WTC11 (cell line): Measurements from ENCODE around the gene TMEM186. TPM values are rescaled to one million over a fixed set of nuclear protein-coding genes. Genes with fewer than 3 reads are reported as not detected.

ENCODE experiments used
- ATAC-seq: fragments of 200-7000 bp; cut with Tn5 transposase; 2 replicates; pipeline ENCODE4 v1.10.0; 2021; ENCODE audit warnings: mild to moderate bottlenecking, moderate library complexity
- CTCF ChIA-PET: fragments of 300-600 bp; sonication (Branson Sonifier 250); formaldehyde crosslinking; loops from one replicate; lab custom pipeline; 2021; ENCODE audit warnings: antibody characterized with exemption; lab: Charles Lee
- POLR2A ChIA-PET: fragments of 350-600 bp; sonication (Branson Sonifier 250); formaldehyde crosslinking; loops from one replicate; lab custom pipeline; 2021; ENCODE audit warnings: antibody characterized with exemption; lab: Charles Lee
- DNase-seq: peaks from one replicate; pipeline ENCODE4 v3.0.0; 2021; ENCODE audit warnings: low spot score
- H3K27ac Mint-ChIP-seq: 2 replicates; pipeline ENCODE4 v1.8.0; 2021; ENCODE audit warnings: mixed read lengths
- H3K27me3 Mint-ChIP-seq: 2 replicates; pipeline ENCODE4 v1.8.0; 2021; ENCODE audit warnings: low read depth, mild to moderate bottlenecking, moderate library complexity, mixed read lengths
- H3K36me3 Mint-ChIP-seq: 2 replicates; pipeline ENCODE4 v1.8.0; 2021; ENCODE audit warnings: mixed read lengths
- H3K4me1 Mint-ChIP-seq: 2 replicates; pipeline ENCODE4 v1.8.0; 2022; ENCODE audit warnings: mixed read lengths
- H3K4me3 Mint-ChIP-seq: 2 replicates; pipeline ENCODE4 v1.8.0; 2021; ENCODE audit warnings: mild to moderate bottlenecking, moderate library complexity, mixed read lengths
- H3K9me3 Mint-ChIP-seq: 2 replicates; pipeline ENCODE4 v1.8.0; 2021; ENCODE audit warnings: mixed read lengths
- ATF2 ChIP-seq: sonication (generic); formaldehyde crosslinking; IDR thresholded peaks from 2 replicates; pipeline ENCODE4 v1.8.1; 2022; ENCODE audit warnings: low read depth, missing genetic modification reagents, borderline replicate concordance
- ATF3 ChIP-seq: sonication (generic); formaldehyde crosslinking; conservative IDR thresholded peaks from 2 replicates; pipeline ENCODE4 v1.8.1; 2022; ENCODE audit warnings: mild to moderate bottlenecking, missing genetic modification reagents
- E2F1 ChIP-seq: sonication (generic); formaldehyde crosslinking; IDR thresholded peaks from 2 replicates; pipeline ENCODE4 v1.8.0; 2022; ENCODE audit warnings: mild to moderate bottlenecking, missing genetic modification reagents
- NFE2L1 ChIP-seq: sonication (generic); formaldehyde crosslinking; IDR thresholded peaks from 2 replicates; pipeline ENCODE4 v1.8.1; 2023; ENCODE audit warnings: missing genetic modification reagents
- SMAD3 ChIP-seq: sonication (generic); formaldehyde crosslinking; IDR thresholded peaks from 2 replicates; pipeline ENCODE4 v1.8.0; 2022; ENCODE audit warnings: missing genetic modification reagents, mild to moderate bottlenecking, borderline replicate concordance
- STAT6 ChIP-seq: sonication (generic); formaldehyde crosslinking; conservative IDR thresholded peaks from 2 replicates; pipeline ENCODE4 v1.8.1; 2023; ENCODE audit warnings: mild to moderate bottlenecking, low read depth, missing genetic modification reagents, moderate library complexity
- TP53 ChIP-seq: sonication (generic); formaldehyde crosslinking; IDR thresholded peaks from 2 replicates; pipeline ENCODE4 v1.8.1; 2023; ENCODE audit warnings: mild to moderate bottlenecking, missing genetic modification reagents
- USF2 ChIP-seq: sonication (generic); formaldehyde crosslinking; IDR thresholded peaks from 2 replicates; pipeline ENCODE4 v1.8.1; 2023; ENCODE audit warnings: mild to moderate bottlenecking, missing genetic modification reagents, moderate library complexity
- ZNF219 ChIP-seq: sonication (generic); formaldehyde crosslinking; IDR thresholded peaks from 2 replicates; pipeline ENCODE4 v1.8.0; 2023; ENCODE audit warnings: missing genetic modification reagents, mild to moderate bottlenecking, borderline replicate concordance
- ZNF416 ChIP-seq: fragments of 250-450 bp; sonication (Bioruptor Pico); IDR thresholded peaks from 2 replicates; pipeline ENCODE4 v1.9.0; 2021; ENCODE audit warnings: mild to moderate bottlenecking, inconsistent platforms
- ZNF423 ChIP-seq: fragments of 250-450 bp; sonication (Bioruptor Pico); IDR thresholded peaks from 2 replicates; pipeline ENCODE4 v2.1.2; 2022; ENCODE audit warnings: mild to moderate bottlenecking, moderate library complexity
- ZSCAN18 ChIP-seq: fragments of 250-450 bp; sonication (Bioruptor Pico); IDR thresholded peaks from 2 replicates; pipeline ENCODE4 v2.1.2; 2022; ENCODE audit warnings: mild to moderate bottlenecking, moderate library complexity
- total RNA-seq: library from RNA; stranded (reverse); gene quantifications from 3 replicates; pipeline ENCODE4 v1.2.3, GENCODE V29; 2021
- TF ChIP-seq, protein P1 (sequence below): sonication (generic); formaldehyde crosslinking; IDR thresholded peaks from 2 replicates; pipeline ENCODE4 v1.8.0; 2023; ENCODE audit warnings: missing genetic modification reagents
- TF ChIP-seq, protein P2 (sequence below): sonication (generic); formaldehyde crosslinking; IDR thresholded peaks from 2 replicates; pipeline ENCODE4 v1.8.1; 2022; ENCODE audit warnings: missing genetic modification reagents, borderline replicate concordance
- TF ChIP-seq, protein P3 (sequence below): sonication (generic); formaldehyde crosslinking; IDR thresholded peaks from 2 replicates; pipeline ENCODE4 v1.8.0; 2023; ENCODE audit warnings: mild to moderate bottlenecking, missing genetic modification reagents
- TF ChIP-seq, protein P4 (sequence below): fragments of 250-450 bp; sonication (Bioruptor Pico); IDR thresholded peaks from 2 replicates; pipeline ENCODE4 v1.9.0; 2021; ENCODE audit warnings: mild to moderate bottlenecking

The TMEM186 gene
- total RNA-seq, 1 experiment from 2014 or later = 17.8 TPM

DNA sequence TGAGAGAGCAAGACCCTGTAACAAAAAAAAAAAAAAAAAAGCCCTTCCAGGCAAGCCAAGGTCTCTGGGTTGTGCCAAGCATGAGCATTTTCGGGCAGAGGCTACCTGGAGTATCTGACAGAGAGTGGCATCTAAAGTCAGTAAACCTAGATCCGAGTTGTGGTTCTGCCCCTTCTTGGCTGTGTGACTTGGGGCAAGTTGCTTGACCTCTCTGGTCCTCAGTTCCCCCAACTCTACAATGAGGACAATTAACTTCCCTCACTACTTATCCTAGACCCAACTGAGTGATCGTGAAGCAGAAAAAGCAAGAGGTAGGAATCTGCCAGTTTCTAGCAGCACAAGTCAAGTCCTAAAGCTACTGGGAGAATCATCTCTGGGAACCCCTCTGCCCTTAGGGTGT is 34.4 kb downstream of the TMEM186 start (continued):
- TF ChIP-seq E2F1 (CRISPR knock-in tag) (no peak), TP53 (CRISPR knock-in tag) (no peak), ZNF219 (CRISPR knock-in tag) (no peak), ATF3 (CRISPR knock-in tag) (no peak), STAT6 (no peak), ZNF423 (no peak), USF2 (CRISPR knock-in tag) (no peak), SMAD3 (CRISPR knock-in tag) (no peak)
- TF ChIP-seq, protein P1, sequence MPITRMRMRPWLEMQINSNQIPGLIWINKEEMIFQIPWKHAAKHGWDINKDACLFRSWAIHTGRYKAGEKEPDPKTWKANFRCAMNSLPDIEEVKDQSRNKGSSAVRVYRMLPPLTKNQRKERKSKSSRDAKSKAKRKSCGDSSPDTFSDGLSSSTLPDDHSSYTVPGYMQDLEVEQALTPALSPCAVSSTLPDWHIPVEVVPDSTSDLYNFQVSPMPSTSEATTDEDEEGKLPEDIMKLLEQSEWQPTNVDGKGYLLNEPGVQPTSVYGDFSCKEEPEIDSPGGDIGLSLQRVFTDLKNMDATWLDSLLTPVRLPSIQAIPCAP (CRISPR knock-in tag) = no peak
- TF ChIP-seq, protein P2, sequence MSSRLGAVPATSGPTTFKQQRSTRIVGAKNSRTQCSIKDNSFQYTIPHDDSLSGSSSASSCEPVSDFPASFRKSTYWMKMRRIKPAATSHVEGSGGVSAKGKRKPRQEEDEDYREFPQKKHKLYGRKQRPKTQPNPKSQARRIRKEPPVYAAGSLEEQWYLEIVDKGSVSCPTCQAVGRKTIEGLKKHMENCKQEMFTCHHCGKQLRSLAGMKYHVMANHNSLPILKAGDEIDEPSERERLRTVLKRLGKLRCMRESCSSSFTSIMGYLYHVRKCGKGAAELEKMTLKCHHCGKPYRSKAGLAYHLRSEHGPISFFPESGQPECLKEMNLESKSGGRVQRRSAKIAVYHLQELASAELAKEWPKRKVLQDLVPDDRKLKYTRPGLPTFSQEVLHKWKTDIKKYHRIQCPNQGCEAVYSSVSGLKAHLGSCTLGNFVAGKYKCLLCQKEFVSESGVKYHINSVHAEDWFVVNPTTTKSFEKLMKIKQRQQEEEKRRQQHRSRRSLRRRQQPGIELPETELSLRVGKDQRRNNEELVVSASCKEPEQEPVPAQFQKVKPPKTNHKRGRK (CRISPR knock-in tag) = no peak
- TF ChIP-seq, protein P3, sequence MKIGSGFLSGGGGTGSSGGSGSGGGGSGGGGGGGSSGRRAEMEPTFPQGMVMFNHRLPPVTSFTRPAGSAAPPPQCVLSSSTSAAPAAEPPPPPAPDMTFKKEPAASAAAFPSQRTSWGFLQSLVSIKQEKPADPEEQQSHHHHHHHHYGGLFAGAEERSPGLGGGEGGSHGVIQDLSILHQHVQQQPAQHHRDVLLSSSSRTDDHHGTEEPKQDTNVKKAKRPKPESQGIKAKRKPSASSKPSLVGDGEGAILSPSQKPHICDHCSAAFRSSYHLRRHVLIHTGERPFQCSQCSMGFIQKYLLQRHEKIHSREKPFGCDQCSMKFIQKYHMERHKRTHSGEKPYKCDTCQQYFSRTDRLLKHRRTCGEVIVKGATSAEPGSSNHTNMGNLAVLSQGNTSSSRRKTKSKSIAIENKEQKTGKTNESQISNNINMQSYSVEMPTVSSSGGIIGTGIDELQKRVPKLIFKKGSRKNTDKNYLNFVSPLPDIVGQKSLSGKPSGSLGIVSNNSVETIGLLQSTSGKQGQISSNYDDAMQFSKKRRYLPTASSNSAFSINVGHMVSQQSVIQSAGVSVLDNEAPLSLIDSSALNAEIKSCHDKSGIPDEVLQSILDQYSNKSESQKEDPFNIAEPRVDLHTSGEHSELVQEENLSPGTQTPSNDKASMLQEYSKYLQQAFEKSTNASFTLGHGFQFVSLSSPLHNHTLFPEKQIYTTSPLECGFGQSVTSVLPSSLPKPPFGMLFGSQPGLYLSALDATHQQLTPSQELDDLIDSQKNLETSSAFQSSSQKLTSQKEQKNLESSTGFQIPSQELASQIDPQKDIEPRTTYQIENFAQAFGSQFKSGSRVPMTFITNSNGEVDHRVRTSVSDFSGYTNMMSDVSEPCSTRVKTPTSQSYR (CRISPR knock-in tag) = no peak

DNA sequence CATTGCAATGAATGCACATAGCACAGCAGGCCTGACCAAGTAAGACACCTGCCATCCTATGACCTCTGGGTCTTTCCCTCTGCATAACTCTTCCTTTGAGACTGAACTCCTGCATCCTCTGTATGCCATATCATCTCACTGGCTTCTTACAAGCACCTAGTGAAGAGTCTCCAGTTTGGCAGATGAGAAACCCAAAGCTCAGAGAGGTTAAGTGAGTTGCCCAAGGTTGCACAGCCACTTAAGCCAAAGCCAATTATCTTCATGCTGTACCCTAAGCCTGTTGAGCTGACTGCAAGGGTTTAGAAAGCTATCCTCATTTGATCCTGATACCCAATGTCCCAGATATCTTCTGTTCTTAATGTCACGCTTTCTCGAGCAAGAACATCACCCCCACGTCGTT is 35.2 kb downstream of the TMEM186 start:
- no peak for TF ChIP-seq NFE2L1 (CRISPR knock-in tag)
- TF ChIP-seq, all 79 proteins: peak for 0
- Mint-ChIP-seq H3K27me3 (no peaks in the 10 kb centered on the region), H3K36me3 (no peaks in the 10 kb centered on the region), H3K27ac (no peak overlapping the region), H3K4me1 (peaks cover 18% of the 10 kb centered on the region), H3K9me3 (no peaks in the 10 kb centered on the region), H3K4me3 (no peak overlapping the region)
- POLR2A ChIA-PET = no interaction called here
- no peak for ATAC-seq
- DNase-seq = no peak
- CTCF ChIA-PET = interaction anchor here (1.0 kb wide), 1 partner anchor 118 kb away, joined by 3 read pairs; no protein-coding TSS in a partner anchor

DNA sequence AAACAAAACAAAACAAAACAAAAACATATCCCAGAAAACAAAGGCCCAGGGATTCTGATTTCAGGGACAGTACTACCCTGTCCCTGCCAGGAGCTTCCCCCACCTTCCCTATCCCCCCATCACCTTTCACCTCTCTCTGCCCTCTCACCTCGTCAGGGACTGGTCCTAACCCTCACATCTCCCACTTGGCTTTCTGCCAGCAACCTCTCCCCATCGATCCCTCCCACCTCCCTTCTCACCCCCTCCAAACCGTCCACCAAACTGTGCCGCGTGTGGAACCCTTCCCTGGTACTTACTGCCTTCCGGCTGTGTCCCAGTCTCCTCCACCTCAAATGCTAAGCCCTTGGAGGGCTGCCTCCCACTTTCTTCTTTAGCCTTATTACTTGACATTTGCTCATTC is 36.4 kb downstream of the TMEM186 start:
- H3K9me3 Mint-ChIP-seq = no peaks in the 10 kb centered on the region
- H3K36me3 Mint-ChIP-seq = no peaks in the 10 kb centered on the region
- H3K4me3 Mint-ChIP-seq = no peak overlapping the region
- peaks cover 18% of the 10 kb centered on the region for H3K4me1 Mint-ChIP-seq
- CTCF ChIA-PET = no interaction called here
- no peak for DNase-seq
- H3K27me3 Mint-ChIP-seq = no peaks in the 10 kb centered on the region
- ATAC-seq = no peak
- H3K27ac Mint-ChIP-seq = no peak overlapping the region
- POLR2A ChIA-PET = no interaction called here
- TF ChIP-seq ZSCAN18 (no peak), ATF2 (CRISPR knock-in tag) (no peak), ZNF416 (CRISPR knock-in tag) (no peak)
- TF ChIP-seq, protein P4, sequence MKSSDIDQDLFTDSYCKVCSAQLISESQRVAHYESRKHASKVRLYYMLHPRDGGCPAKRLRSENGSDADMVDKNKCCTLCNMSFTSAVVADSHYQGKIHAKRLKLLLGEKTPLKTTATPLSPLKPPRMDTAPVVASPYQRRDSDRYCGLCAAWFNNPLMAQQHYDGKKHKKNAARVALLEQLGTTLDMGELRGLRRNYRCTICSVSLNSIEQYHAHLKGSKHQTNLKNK (CRISPR knock-in tag) = no peak
